Natural killer cell (primary cell): ENCODE results near the gene SHC4. TPM values are rescaled to one million over a fixed set of nuclear protein-coding genes. Genes with fewer than 3 reads are reported as not detected.

Experiments
- ATAC-seq, 3 donors: fragments of 150-1000 bp in 2 of 3; fragments of 200-7000 bp in 1 of 3; cut with Tn5 transposase; 1 replicate in 1 of 3; 2 replicates in 2 of 3; pipeline ENCODE4 v1.10.0; 2021; ENCODE audit warnings: mild to moderate bottlenecking in 2 of 3, moderate library complexity in 2 of 3
- DNase-seq, 2 donors: peaks; one replicate each; pipeline versions ENCODE4 v3.0.0 to v3.0.0-alpha.2; 2013 to 2021; ENCODE audit warnings: mixed read lengths in 1 of 2
- H3K27ac ChIP-seq: one replicate; pipeline ENCODE4 v1.5.1; 2013; ENCODE audit warnings: mild to moderate bottlenecking, low read length
- H3K27me3 ChIP-seq: one replicate; pipeline ENCODE4 v1.6.1; 2013; ENCODE audit warnings: low read length; ENCODE audit not compliant: control insufficient read depth, insufficient read depth
- H3K36me3 ChIP-seq: one replicate; pipeline ENCODE4 v1.6.1; 2013; ENCODE audit warnings: low read length; ENCODE audit not compliant: control insufficient read depth, insufficient read depth
- H3K4me1 ChIP-seq: one replicate; pipeline ENCODE4 v1.6.1; 2013; ENCODE audit warnings: low read length; ENCODE audit not compliant: control insufficient read depth, insufficient read depth
- H3K4me3 ChIP-seq: one replicate; pipeline ENCODE4 v1.5.1; 2013; ENCODE audit warnings: low read length
- H3K9me3 ChIP-seq: one replicate; pipeline ENCODE4 v1.6.1; 2013; ENCODE audit warnings: low read length; ENCODE audit not compliant: control insufficient read depth, insufficient read depth
- H3K27ac Mint-ChIP-seq, 2 donors: one replicate each; pipeline ENCODE4 v1.8.0; 2022; ENCODE audit warnings: mild to moderate bottlenecking in 2 of 2, mixed read lengths in 2 of 2, moderate library complexity in 1 of 2
- H3K27me3 Mint-ChIP-seq, 2 donors: one replicate each; pipeline ENCODE4 v1.8.0; 2022; ENCODE audit warnings: low read depth in 2 of 2, mixed read lengths in 2 of 2
- H3K36me3 Mint-ChIP-seq: one replicate; pipeline ENCODE4 v1.8.0; 2022; ENCODE audit warnings: mixed read lengths
- H3K4me1 Mint-ChIP-seq, 2 donors: one replicate each; pipeline ENCODE4 v1.8.0; 2022; ENCODE audit warnings: mixed read lengths in 2 of 2
- H3K4me3 Mint-ChIP-seq: one replicate; pipeline ENCODE4 v1.8.0; 2022; ENCODE audit warnings: mild to moderate bottlenecking, moderate library complexity, mixed read lengths
- H3K9me3 Mint-ChIP-seq, 2 donors: one replicate each; pipeline ENCODE4 v1.8.0; 2022; ENCODE audit warnings: mixed read lengths in 2 of 2
- WGBS: methylation state at CpG from one replicate; pipeline ENCODE4 v1.1.7; 2013; ENCODE audit warnings: missing lambda C conversion rate; ENCODE audit not compliant: insufficient coverage; 5-methylcytosine and 5-hydroxymethylcytosine counted together
- intact Hi-C: fragments of 100-400 bp; cut with micrococcal nuclease; formaldehyde crosslinking; loops from one replicate; pipeline ENCODE4 v1.14.2; 2022
- total RNA-seq, 4 donors: library from RNA; stranded (reverse); fragments of 120-200 nt in 1 of 4; gene quantifications; one replicate each; pipeline versions ENCODE4 v1.2.3 to v1.2.4, GENCODE V29; 2013 to 2022
- TF ChIP-seq, protein P1 (sequence below): fragments of 200-600 bp; IDR thresholded peaks from one replicate; pipeline ENCODE4 v1.8.0; 2022; ENCODE audit warnings: antibody characterized with exemption

Gene SHC4
- total RNA-seq, 3 donors from 2014 or later (not counting 1 experiment from before 2014, with no cell fraction given), result 0.19 to 0.43 (median 0.20) TPM

DNA sequence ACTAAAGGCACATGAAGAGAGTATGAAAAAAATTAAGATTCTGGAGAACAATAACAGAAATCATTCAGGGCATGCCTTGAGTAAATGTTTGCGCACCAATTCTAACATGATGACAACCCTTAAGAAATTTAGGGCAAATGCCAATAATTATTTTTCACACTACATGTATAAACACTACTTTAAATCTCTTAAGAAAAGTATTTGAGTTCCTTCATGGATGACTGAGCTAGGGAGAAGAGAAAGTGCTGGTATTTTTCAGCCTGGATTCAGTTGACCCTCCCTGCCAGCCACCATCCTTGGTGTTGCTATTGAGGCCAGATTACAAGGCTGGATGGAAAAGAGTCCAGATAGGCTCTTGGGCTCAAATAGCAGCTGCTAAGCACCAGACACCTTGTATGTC, 93.8 kb downstream of the SHC4 start:
- H3K27ac Mint-ChIP-seq, result no peak overlapping the region
- intact Hi-C loops, result loop anchor here (10.0 kb wide), 1 partner anchor 755 kb away; the partner anchor contains the start of genes DTWD1 and FAM227B
- Histone ChIP-seq H3K9me3 (no peaks in the 10 kb centered on the region), H3K4me1 (no peaks in the 10 kb centered on the region), H3K27me3 (peaks cover 14% of the 10 kb centered on the region), H3K27ac (no peak overlapping the region), H3K4me3 (no peak overlapping the region), H3K36me3 (no peaks in the 10 kb centered on the region)
- H3K36me3 Mint-ChIP-seq, result no peaks in the 10 kb centered on the region
- no peaks in the 10 kb centered on the region for H3K9me3 Mint-ChIP-seq
- H3K4me1 Mint-ChIP-seq, result no peaks in the 10 kb centered on the region
- peaks cover 19 to 54% of the 10 kb centered on the region in 2 donors for H3K27me3 Mint-ChIP-seq
- ATAC-seq, result no peak
- TF ChIP-seq, protein P1, sequence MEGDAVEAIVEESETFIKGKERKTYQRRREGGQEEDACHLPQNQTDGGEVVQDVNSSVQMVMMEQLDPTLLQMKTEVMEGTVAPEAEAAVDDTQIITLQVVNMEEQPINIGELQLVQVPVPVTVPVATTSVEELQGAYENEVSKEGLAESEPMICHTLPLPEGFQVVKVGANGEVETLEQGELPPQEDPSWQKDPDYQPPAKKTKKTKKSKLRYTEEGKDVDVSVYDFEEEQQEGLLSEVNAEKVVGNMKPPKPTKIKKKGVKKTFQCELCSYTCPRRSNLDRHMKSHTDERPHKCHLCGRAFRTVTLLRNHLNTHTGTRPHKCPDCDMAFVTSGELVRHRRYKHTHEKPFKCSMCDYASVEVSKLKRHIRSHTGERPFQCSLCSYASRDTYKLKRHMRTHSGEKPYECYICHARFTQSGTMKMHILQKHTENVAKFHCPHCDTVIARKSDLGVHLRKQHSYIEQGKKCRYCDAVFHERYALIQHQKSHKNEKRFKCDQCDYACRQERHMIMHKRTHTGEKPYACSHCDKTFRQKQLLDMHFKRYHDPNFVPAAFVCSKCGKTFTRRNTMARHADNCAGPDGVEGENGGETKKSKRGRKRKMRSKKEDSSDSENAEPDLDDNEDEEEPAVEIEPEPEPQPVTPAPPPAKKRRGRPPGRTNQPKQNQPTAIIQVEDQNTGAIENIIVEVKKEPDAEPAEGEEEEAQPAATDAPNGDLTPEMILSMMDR, result no peak
- no peak overlapping the region for H3K4me3 Mint-ChIP-seq
- DNase-seq, result no peak
- no CpG with 5 or more reads among the region's 1 CpG for WGBS

DNA sequence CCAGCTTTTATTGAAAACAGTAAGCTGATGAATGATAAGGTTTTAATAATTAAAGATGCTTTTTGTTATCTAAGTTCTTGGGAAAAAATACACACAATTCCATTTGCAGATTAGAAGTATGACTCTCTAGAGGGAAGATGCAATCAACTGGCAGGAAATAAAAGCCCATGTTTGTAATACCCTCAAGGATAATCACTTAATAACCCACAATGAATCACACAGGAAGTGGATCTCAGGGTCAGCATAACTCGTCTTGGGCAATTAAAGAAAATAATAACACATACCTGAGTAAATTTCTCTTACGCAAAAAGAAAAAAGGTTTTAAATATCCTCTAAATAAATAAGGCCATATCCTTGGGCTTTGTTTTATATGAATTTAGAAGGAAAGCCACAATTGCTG, 95.2 kb downstream of the SHC4 start:
- intact Hi-C loops, result no loop called here
- no CpG with 5 or more reads among the region's 2 CpGs for WGBS
- no peak overlapping the region for H3K27ac Mint-ChIP-seq
- H3K27me3 Mint-ChIP-seq, result peaks cover 19 to 40% of the 10 kb centered on the region in 2 donors
- Histone ChIP-seq H3K4me3 (no peak overlapping the region), H3K27ac (no peak overlapping the region), H3K4me1 (no peaks in the 10 kb centered on the region), H3K36me3 (no peaks in the 10 kb centered on the region), H3K9me3 (no peaks in the 10 kb centered on the region), H3K27me3 (peaks cover 14% of the 10 kb centered on the region)
- no peak overlapping the region for H3K4me3 Mint-ChIP-seq
- ATAC-seq (no peak), DNase-seq (no peak)
- no peaks in the 10 kb centered on the region for H3K36me3 Mint-ChIP-seq
- TF ChIP-seq, protein P1, result no peak
- no peaks in the 10 kb centered on the region for H3K4me1 Mint-ChIP-seq
- no peaks in the 10 kb centered on the region for H3K9me3 Mint-ChIP-seq

DNA sequence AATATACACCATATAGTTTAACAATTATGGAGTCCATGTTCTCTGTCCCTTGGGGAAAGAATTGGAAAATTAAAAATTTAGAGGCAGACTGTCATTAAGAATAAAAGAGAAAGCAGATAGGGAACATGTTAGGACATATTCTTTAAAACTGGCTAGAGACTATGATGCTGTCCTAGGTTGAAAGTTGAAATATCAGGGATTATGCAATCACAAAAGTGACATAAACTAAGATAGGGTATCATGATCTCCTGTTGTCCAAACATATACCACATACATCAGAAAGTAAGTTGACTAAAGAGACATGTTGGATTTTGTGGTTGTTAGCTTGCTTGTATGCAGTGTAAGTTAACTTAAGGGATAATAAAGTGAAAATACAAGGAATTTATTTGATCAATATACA, 95.7 kb downstream of the SHC4 start:
- no peaks in the 10 kb centered on the region for H3K36me3 ChIP-seq
- no peaks in the 10 kb centered on the region for H3K9me3 ChIP-seq
- no peak overlapping the region for H3K4me3 Mint-ChIP-seq
- H3K4me1 ChIP-seq, result no peaks in the 10 kb centered on the region
- intact Hi-C loops, result no loop called here
- H3K36me3 Mint-ChIP-seq, result no peaks in the 10 kb centered on the region
- H3K9me3 Mint-ChIP-seq, result no peaks in the 10 kb centered on the region
- H3K27me3 ChIP-seq, result peaks cover 14% of the 10 kb centered on the region
- H3K4me3 ChIP-seq, result no peak overlapping the region
- DNase-seq (no peak), ATAC-seq (no peak)
- peaks cover 14 to 35% of the 10 kb centered on the region in 2 donors for H3K27me3 Mint-ChIP-seq
- H3K27ac ChIP-seq, result no peak overlapping the region
- TF ChIP-seq, protein P1, result no peak
- no peak overlapping the region for H3K27ac Mint-ChIP-seq
- H3K4me1 Mint-ChIP-seq, result no peaks in the 10 kb centered on the region

DNA sequence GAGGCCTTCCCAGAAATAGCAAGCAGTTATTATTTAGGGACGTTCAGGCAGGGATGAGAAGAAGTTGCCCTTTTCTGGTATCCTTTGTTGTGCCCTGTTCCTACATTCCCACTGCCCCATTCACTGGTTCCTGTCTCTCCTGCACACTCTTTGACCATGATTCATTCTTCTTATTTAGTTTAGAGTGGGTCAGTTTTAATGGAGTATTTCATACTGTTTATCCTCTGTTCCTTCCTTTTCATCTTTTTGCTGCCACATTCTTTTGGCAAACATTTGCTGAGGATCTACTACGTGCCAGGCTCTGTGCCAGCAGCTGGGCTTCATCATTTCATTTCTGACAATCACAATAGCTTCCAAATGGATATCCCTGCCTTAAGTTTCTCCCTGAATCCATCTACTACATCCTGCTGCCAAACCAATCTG, 97.6 kb downstream of the SHC4 start:
- H3K36me3 Mint-ChIP-seq, result no peaks in the 10 kb centered on the region
- DNase-seq (no peak), ATAC-seq (no peak)
- TF ChIP-seq, protein P1, result no peak
- Histone ChIP-seq H3K27ac (no peak overlapping the region), H3K9me3 (no peaks in the 10 kb centered on the region), H3K4me3 (no peak overlapping the region), H3K27me3 (peaks cover 7% of the 10 kb centered on the region), H3K36me3 (no peaks in the 10 kb centered on the region), H3K4me1 (no peaks in the 10 kb centered on the region)
- no peak overlapping the region for H3K27ac Mint-ChIP-seq
- peaks cover 13 to 21% of the 10 kb centered on the region in 2 donors for H3K27me3 Mint-ChIP-seq
- WGBS, result 80% methylated on average over 2 of the region's 2 CpGs
- no peak overlapping the region for H3K4me3 Mint-ChIP-seq
- intact Hi-C loops, result no loop called here
- no peaks in the 10 kb centered on the region for H3K9me3 Mint-ChIP-seq
- peaks cover 0 to 5% of the 10 kb centered on the region in 2 donors for H3K4me1 Mint-ChIP-seq
